Subcutaneous abdominal adipose tissue (tissue), 5 donors: ENCODE measurements around the gene CEP164.

Experiments used
- H3K27ac ChIP-seq: one replicate; pipeline ENCODE4 v1.7.0; 2013; ENCODE audit warnings: low read depth, mild to moderate bottlenecking, inconsistent platforms, low read length, moderate library complexity
- H3K27me3 ChIP-seq, 5 donors: one replicate each; pipeline ENCODE4 v1.7.0; 2013; ENCODE audit warnings: low read length in 5 of 5, inconsistent platforms in 1 of 5; ENCODE audit not compliant: control insufficient read depth in 5 of 5, insufficient read depth in 4 of 5
- H3K36me3 ChIP-seq, 5 donors: one replicate each; pipeline ENCODE4 v1.7.0; 2013; ENCODE audit warnings: low read length in 5 of 5; ENCODE audit not compliant: control insufficient read depth in 5 of 5, insufficient read depth in 5 of 5
- H3K4me1 ChIP-seq, 5 donors: one replicate each; pipeline ENCODE4 v1.7.0; 2013; ENCODE audit warnings: low read length in 5 of 5, mild to moderate bottlenecking in 3 of 5, moderate library complexity in 1 of 5; ENCODE audit not compliant: control insufficient read depth in 5 of 5, insufficient read depth in 5 of 5
- H3K4me3 ChIP-seq, 5 donors: one replicate each; pipeline ENCODE4 v1.7.0; 2013; ENCODE audit warnings: low read length in 5 of 5, low read depth in 1 of 5
- H3K9ac ChIP-seq, 5 donors: one replicate each; pipeline ENCODE4 v1.7.0; 2013; ENCODE audit warnings: low read length in 5 of 5, mild to moderate bottlenecking in 4 of 5, moderate library complexity in 3 of 5
- H3K9me3 ChIP-seq, 5 donors: one replicate each; pipeline ENCODE4 v1.7.0; 2013; ENCODE audit warnings: low read length in 5 of 5; ENCODE audit not compliant: control insufficient read depth in 5 of 5
- donor health status: healthy.
- donor health status: healthy.
- donor health status: healthy.
- donor health status: healthy.
- donor health status: healthy.

The CEP164 gene

DNA sequence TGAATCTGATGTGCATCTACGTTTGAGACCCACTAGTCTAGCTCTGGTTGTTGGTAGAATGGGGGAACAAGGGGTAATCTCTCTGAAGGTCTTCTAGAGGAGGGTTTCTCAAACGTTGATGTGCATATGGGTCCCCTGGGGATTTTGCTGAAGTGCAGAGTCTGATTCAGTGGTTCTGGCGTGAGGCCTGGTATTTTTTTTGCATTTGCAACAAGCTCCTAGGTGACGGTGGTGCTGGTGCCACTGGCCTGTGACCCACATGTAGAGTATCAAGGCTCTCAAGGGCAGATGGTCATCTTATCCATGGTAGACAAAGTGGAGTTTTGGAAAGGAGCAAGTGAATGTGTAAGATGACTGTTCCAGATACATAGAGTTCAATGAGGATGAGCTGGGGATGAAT is 97.1 kb downstream of the CEP164 start:
- Histone ChIP-seq H3K36me3 (no peaks in the 10 kb centered on the region), H3K4me1 (peaks cover 0 to 5% (median 3%) of the 10 kb centered on the region in 5 donors), H3K27me3 (peaks cover 0 to 6% (median 2%) of the 10 kb centered on the region in 5 donors), H3K9ac (no peak overlapping the region), H3K4me3 (no peak overlapping the region), H3K27ac (no peak overlapping the region), H3K9me3 (no peaks in the 10 kb centered on the region)

DNA sequence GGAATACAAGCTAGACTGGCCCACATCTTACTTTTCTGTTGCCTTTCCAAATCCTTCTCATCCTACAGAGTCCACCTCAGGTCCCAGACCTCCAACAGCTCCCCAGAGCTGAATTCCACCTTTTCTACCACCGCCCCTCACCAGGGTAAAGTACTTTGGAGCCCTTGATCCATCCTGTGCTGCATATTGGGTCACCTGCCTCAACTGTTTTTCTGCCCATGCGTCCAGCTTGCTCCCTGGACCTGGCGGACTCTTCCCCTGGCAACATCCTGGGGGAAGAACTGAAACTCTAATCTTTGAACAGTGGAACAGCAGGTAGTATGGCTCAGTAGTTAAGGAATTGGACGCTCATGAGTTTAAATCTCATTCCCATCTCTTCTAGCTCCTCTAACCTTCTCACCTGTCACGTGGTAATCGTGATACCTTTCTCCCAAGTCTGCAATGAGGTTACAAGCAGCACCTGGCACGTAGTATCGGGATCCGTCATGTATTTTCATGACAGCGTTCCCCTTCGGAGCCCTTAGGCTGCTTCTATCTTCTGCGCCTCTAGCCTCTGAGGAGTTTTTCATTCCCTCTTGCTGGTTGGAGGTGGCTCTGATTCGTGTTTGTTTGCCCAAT is 98.1 kb downstream of the CEP164 start:
- no peaks in the 10 kb centered on the region for H3K9me3 ChIP-seq
- no peak overlapping the region for H3K27ac ChIP-seq
- H3K4me3 ChIP-seq = no peak overlapping the region
- no peak overlapping the region for H3K9ac ChIP-seq
- peaks cover 0 to 5% (median 3%) of the 10 kb centered on the region in 5 donors for H3K4me1 ChIP-seq
- peaks cover 0 to 3% (median 0%) of the 10 kb centered on the region in 5 donors for H3K36me3 ChIP-seq
- H3K27me3 ChIP-seq = peaks cover 0 to 6% (median 0%) of the 10 kb centered on the region in 5 donors

DNA sequence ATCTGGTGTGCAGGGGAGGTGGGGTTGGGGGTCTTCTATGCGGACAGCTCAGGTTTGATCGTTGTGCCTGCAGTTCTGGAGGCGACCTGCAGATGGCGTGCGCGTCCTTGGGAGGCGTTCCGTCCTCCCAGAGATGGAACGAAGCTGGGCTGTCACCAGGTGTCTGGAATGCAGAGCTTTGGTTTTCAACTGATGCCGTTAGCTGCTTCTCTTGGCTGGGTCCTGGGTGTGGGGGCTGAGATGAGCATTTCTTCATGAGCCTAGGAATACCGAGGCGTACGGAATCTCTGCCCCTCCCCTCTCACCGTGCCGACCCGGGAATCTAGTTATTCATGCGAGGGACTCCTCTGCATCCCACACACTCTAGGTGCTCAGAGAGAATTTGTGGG is 98.6 kb downstream of the CEP164 start:
- H3K36me3 ChIP-seq = peaks cover 0 to 8% (median 0%) of the 10 kb centered on the region in 5 donors
- H3K27ac ChIP-seq = no peak overlapping the region
- no peak overlapping the region for H3K4me3 ChIP-seq
- H3K9ac ChIP-seq = no peak overlapping the region
- no peaks in the 10 kb centered on the region for H3K9me3 ChIP-seq
- H3K27me3 ChIP-seq = peaks cover 0 to 6% (median 0%) of the 10 kb centered on the region in 5 donors
- peaks cover 0 to 5% (median 3%) of the 10 kb centered on the region in 5 donors for H3K4me1 ChIP-seq

DNA sequence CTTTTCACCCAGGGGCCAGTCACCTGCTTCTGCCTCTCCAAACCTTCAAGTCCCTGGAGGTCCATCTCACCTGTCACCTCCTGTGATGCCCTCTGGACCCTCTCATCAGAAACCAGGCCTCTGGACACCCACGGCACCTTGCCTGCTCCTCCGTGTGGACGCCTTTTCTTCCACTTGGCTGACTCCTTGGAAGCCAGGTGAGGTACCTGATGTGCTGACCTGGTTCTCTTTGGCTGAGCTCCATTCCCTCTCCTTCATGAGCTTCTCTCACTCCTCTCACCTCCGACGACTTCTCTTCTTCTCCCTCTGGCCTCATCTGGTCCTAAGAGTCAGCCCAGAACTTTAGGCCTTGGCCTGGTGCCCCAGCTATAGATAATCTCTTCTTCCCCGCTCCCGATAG is 99.3 kb downstream of the CEP164 start:
- H3K9me3 ChIP-seq = no peaks in the 10 kb centered on the region
- H3K36me3 ChIP-seq = peaks cover 0 to 14% (median 0%) of the 10 kb centered on the region in 5 donors
- no peak overlapping the region for H3K9ac ChIP-seq
- H3K4me3 ChIP-seq = no peak overlapping the region
- no peak overlapping the region for H3K27ac ChIP-seq
- H3K4me1 ChIP-seq = peaks cover 0 to 5% (median 3%) of the 10 kb centered on the region in 5 donors
- H3K27me3 ChIP-seq = peaks cover 0 to 6% (median 0%) of the 10 kb centered on the region in 5 donors

DNA sequence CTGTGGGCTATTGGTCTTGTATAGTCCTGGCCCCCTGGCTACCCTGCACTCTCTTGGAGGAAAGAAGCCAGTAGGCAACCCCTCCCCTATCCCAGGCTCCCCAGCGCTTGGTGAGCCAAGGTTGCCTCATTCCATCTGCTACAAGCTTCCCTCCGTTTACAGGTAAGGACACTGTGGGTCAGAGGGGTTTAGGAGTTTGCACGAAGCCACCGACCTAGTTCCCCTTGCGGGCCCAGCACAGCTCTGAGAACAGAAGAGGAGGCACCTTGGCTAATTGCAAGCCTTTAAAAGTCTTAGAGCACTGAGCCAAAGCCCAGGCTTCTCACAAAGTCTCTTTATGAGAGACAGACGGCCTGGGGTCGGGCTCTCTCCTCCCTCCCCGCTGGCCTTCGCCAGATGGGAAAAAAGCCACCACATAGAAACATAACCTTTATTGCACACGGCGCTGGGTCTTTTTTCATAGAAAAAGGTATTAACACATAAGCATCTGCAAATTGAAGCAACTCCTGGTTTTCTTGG is 99.8 kb downstream of the CEP164 start:
- no peak overlapping the region for H3K27ac ChIP-seq
- H3K9ac ChIP-seq = no peak overlapping the region

DNA sequence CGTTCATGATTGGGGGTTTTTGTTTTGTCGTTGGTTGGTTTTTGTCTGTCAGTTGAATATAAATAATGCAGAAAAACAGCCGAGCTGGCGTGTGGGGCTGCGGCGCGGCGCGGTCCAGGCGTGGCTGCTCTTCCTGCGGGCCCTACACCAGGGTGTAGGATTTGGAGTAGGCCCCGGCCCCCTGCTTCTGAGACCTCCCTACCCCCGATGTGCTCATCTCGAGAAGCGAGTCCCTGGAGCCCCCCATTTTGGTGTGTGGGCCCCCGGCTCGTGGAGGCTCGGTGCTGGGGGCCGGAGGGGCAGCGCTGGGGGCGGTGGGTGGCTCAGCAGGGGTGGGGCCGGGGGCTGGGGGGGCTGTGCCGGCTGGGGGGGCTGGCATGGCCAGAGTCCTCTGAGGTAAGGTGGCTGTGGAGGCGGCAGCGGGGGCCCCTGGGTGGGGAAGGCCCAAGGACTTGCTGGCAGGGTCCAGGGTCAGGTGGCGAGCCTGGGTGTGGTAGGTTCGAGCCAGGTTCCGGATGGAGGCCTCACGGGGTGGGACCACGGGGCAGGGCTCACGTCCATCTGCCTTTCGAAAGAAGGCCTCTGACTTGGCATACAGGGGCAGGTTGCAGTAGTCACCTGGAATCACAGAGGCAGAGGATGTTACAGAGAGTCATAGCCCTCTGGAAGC is 100.7 kb downstream of the CEP164 start:
- no peak overlapping the region for H3K27ac ChIP-seq
- peaks cover 0 to 18% (median 0%) of the 10 kb centered on the region in 5 donors for H3K36me3 ChIP-seq
- H3K27me3 ChIP-seq = peaks cover 0 to 6% (median 0%) of the 10 kb centered on the region in 5 donors
- peaks cover 0 to 5% (median 3%) of the 10 kb centered on the region in 5 donors for H3K4me1 ChIP-seq
- H3K9ac ChIP-seq = no peak overlapping the region
- H3K4me3 ChIP-seq = no peak overlapping the region
- H3K9me3 ChIP-seq = no peaks in the 10 kb centered on the region

More for the DNA sequence above, 99.8 kb downstream of the CEP164 start:
- Histone ChIP-seq H3K36me3 (peaks cover 0 to 14% (median 0%) of the 10 kb centered on the region in 5 donors), H3K4me3 (no peak overlapping the region), H3K9me3 (no peaks in the 10 kb centered on the region), H3K27me3 (peaks cover 0 to 6% (median 0%) of the 10 kb centered on the region in 5 donors), H3K4me1 (peaks cover 0 to 5% (median 3%) of the 10 kb centered on the region in 5 donors)

DNA sequence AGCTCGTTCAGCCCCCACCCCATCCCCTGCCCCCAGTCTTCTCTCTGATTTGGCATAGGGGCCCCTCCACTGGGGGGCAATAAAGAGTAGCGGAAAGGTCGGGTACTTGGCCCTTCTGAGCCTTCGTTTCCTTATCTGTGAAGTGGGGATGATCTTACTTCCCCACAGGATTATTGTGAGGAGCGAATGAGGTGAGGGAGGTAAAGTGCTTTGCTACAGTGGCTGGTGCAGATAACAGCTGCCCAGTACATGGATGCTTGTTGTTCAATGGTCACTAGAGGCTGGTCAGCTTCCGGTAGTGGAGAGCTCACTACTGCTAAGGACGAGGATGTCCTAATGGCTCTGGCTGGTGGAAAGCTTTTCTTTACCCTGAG is 101.2 kb downstream of the CEP164 start:
- Histone ChIP-seq H3K9me3 (no peaks in the 10 kb centered on the region), H3K27me3 (peaks cover 0 to 6% (median 0%) of the 10 kb centered on the region in 5 donors), H3K9ac (no peak overlapping the region), H3K4me3 (no peak overlapping the region), H3K27ac (no peak overlapping the region), H3K36me3 (peaks cover 0 to 18% (median 0%) of the 10 kb centered on the region in 5 donors), H3K4me1 (peaks cover 0 to 5% (median 3%) of the 10 kb centered on the region in 5 donors)

DNA sequence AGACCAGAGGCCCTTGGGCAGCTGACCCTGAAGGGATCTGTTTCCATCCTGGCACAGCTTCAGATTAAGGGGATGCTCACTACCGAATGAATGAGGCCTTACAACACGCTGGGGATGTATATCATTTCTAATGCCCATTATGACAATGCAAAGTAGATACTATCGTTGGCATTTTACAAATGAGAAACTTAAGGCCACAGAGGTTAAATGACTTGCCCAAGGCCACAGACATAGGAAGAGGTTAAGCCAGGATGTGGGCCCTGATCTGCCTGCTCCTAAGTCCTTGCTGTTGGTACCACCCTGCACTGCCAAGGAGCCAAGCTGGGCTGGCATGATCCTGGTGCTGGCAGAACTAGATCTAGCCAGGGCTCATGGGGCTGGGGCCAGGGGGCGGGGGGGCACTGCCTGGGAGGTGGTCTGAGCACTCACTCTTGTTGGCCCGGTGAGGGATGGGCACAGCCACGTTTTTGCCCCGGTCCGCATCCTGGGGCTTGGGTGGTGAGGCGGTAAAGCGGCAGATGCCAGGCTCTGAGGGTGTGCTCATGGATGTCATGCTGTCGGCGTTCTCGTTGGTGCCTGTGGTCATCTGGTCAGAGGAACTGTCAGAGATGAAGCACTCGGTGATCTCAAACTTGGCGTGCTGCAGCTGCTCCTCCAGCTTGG is 102.8 kb downstream of the CEP164 start:
- Histone ChIP-seq H3K4me1 (peaks cover 0 to 5% (median 3%) of the 10 kb centered on the region in 5 donors), H3K27ac (no peak overlapping the region), H3K9me3 (no peaks in the 10 kb centered on the region), H3K27me3 (peaks cover 0 to 6% (median 0%) of the 10 kb centered on the region in 5 donors), H3K4me3 (no peak overlapping the region), H3K36me3 (peaks cover 0 to 19% (median 2%) of the 10 kb centered on the region in 5 donors), H3K9ac (no peak overlapping the region)

DNA sequence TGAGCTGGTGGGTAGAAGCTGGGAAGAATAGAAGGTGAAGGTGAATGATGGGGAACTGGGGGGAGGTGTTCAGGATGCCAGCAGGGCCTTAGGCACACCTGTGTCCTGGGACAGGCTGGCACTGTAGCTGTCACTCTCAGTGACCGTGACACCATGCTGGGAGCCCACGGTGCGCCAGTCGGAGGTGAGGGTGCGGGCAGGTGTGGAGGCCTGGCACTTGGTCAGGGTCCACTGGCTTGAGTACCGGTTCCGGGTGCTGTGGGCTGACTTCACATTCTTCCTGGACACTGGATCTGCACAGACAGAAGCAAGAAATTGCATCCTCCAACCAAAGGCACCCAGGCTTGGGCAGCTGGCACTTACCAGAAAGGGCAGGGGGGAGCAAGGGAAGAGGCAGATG is 103.8 kb downstream of the CEP164 start:
- peaks cover 0 to 5% (median 0%) of the 10 kb centered on the region in 5 donors for H3K27me3 ChIP-seq
- no peak overlapping the region for H3K27ac ChIP-seq
- H3K9ac ChIP-seq = no peak overlapping the region
- peaks cover 0 to under 1% (median 0%) of the 10 kb centered on the region in 5 donors for H3K4me1 ChIP-seq
- H3K4me3 ChIP-seq = no peak overlapping the region
- no peaks in the 10 kb centered on the region for H3K9me3 ChIP-seq
- H3K36me3 ChIP-seq = peaks cover 0 to 26% (median 2%) of the 10 kb centered on the region in 5 donors
